Activated naive CD8-positive, alpha-beta T cell treated with anti-CD3 and anti-CD28 coated beads for 36 hours (primary cell): ENCODE measurements around the gene PLP2. TPM values are rescaled to one million over a fixed set of nuclear protein-coding genes. Genes with fewer than 3 reads are reported as not detected.
"Not testable (repeated sequence)": the region's sequence is repeated elsewhere in the genome, so short reads cannot be mapped to it uniquely, and the experiment has no call there.

ENCODE experiments used
- DNase-seq: peaks from one replicate; pipeline ENCODE4 v3.0.0; 2021
- H3K27ac Mint-ChIP-seq: one replicate; pipeline ENCODE4 v1.8.0; 2022; ENCODE audit warnings: mild to moderate bottlenecking, moderate library complexity, mixed read lengths
- H3K27me3 Mint-ChIP-seq: one replicate; pipeline ENCODE4 v1.8.0; 2022; ENCODE audit warnings: mild to moderate bottlenecking, mixed read lengths
- H3K36me3 Mint-ChIP-seq: one replicate; pipeline ENCODE4 v1.8.0; 2021; ENCODE audit warnings: mild to moderate bottlenecking, mixed read lengths
- H3K4me1 Mint-ChIP-seq: one replicate; pipeline ENCODE4 v1.8.0; 2021; ENCODE audit warnings: mixed read lengths
- H3K4me3 Mint-ChIP-seq: one replicate; pipeline ENCODE4 v1.8.0; 2022; ENCODE audit warnings: mild to moderate bottlenecking, moderate library complexity, mixed read lengths
- H3K9me3 Mint-ChIP-seq: one replicate; pipeline ENCODE4 v1.8.0; 2022; ENCODE audit warnings: mixed read lengths
- total RNA-seq, 2 experiments: library from RNA; stranded (reverse); gene quantifications; one replicate each; pipeline ENCODE4 v1.2.3, GENCODE V29; 2021

PLP2 gene, protein sequence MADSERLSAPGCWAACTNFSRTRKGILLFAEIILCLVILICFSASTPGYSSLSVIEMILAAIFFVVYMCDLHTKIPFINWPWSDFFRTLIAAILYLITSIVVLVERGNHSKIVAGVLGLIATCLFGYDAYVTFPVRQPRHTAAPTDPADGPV
- 10 to 100 TPM; 46.8 to 48.2 TPM for total RNA-seq

GRCh38 chrX:49171752-49172279 lies at the start of gene PLP2:
Gene PLP2, plus strand, starts transcription at chrX:49171898. Its CDS starts 103 bp downstream, at chrX:49172001.
- H3K4me1 Mint-ChIP-seq: peaks cover 22% of the 10 kb centered on the region
- DNase-seq: peak; percentile 70
- H3K27me3 Mint-ChIP-seq: no peaks in the 10 kb centered on the region
- peaks cover 16% of the 10 kb centered on the region for H3K36me3 Mint-ChIP-seq
- H3K9me3 Mint-ChIP-seq: no peaks in the 10 kb centered on the region
- H3K4me3 Mint-ChIP-seq: peak within 1 kb of the TSS; percentile 82
- H3K27ac Mint-ChIP-seq: peak within 1 kb of the TSS; percentile 87

DNA sequence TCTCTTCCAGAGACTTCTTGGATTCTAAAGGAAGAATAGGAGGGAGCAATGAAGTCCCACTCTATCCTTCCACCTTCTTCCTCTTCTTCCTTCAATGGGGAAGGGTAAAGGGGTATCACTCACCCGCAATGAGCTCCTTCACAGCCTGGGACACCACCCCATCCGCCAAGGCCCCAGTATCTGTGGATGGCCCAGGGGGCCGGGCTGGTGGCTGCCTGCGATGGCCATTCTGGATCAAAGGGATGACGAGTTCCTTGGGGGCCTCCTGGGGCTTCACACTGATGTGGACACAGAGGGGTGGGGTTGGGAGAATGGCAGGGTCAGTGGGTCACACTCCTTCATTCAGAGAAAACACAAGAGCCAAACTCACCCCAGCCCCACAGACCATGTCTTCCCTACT lies 49.2 kb upstream of the PLP2 start:
- Mint-ChIP-seq H3K36me3 (peaks cover 6% of the 10 kb centered on the region), H3K27ac (peak overlapping the region; percentile 92), H3K4me1 (peaks cover 14% of the 10 kb centered on the region), H3K27me3 (no peaks in the 10 kb centered on the region), H3K9me3 (no peaks in the 10 kb centered on the region), H3K4me3 (peak overlapping the region; percentile 97)
- no peak for DNase-seq

DNA sequence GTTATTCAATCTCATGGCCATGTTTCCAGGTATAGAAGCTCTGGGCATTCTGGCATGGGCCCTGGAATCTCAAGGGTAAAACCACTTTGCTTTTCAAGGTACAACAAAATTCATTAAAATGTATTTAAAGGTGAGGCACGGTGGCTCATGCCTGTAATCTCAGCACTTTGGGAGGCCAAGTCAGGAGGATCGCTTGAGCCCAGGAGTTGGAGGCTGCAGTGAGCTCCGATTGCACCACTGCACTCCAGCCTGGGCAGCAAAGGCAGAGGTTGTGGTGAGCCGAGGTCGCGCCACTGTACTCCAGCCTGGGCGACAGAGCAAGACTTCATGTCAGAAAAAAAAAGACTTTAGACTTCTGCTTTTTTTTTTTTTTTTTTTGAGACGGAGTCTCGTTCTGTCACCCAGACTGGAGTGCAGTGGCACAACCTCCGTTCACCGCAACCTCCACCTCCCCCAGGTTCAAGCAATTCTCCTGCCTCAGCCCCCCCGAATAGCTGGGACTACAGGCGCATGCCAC lies 43.9 kb upstream of the PLP2 start:
- H3K36me3 Mint-ChIP-seq, H3K9me3 Mint-ChIP-seq, H3K27ac Mint-ChIP-seq, H3K4me1 Mint-ChIP-seq, DNase-seq, H3K4me3 Mint-ChIP-seq, H3K27me3 Mint-ChIP-seq: not testable (repeated sequence)

- no peak overlapping the region for H3K27ac Mint-ChIP-seq
- no peaks in the 10 kb centered on the region for H3K4me1 Mint-ChIP-seq
- H3K4me3 Mint-ChIP-seq: no peak overlapping the region
- no peak for DNase-seq
- no peaks in the 10 kb centered on the region for H3K9me3 Mint-ChIP-seq
- no peaks in the 10 kb centered on the region for H3K36me3 Mint-ChIP-seq
- no peaks in the 10 kb centered on the region for H3K27me3 Mint-ChIP-seq
These were observed 42.3 kb upstream of the PLP2 start for GRCh38 chrX:49129427-49129826.

GRCh38 chrX:49132275-49132674 lies 39.4 kb upstream of the PLP2 start:
- not testable (repeated sequence) for H3K4me3 Mint-ChIP-seq, H3K27ac Mint-ChIP-seq, H3K36me3 Mint-ChIP-seq, H3K27me3 Mint-ChIP-seq, H3K4me1 Mint-ChIP-seq, DNase-seq, H3K9me3 Mint-ChIP-seq

DNA sequence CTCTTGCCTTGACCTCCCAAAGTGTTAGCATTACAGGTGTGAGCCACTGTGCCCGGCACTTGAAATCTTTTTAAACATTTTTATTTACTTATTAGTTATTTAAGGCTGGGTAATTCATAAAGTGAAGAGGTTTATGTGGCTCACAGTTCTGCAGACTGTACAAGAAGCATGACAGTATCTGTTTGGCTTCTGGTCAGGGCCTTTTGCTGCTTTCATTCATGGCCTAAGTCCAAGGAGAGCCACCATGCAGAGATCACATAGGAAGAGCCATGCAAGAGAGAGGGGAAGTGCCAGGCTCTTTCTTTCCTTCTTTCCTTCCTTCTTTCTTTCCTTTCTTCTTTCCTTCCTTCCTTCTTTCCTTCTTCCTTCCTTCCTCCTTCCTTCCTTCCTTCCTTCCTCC lies 37.9 kb upstream of the PLP2 start:
- H3K27me3 Mint-ChIP-seq: no peaks in the 10 kb centered on the region
- no peaks in the 10 kb centered on the region for H3K4me1 Mint-ChIP-seq
- H3K27ac Mint-ChIP-seq: no peak overlapping the region
- no peaks in the 10 kb centered on the region for H3K9me3 Mint-ChIP-seq
- DNase-seq: no peak
- no peak overlapping the region for H3K4me3 Mint-ChIP-seq
- H3K36me3 Mint-ChIP-seq: no peaks in the 10 kb centered on the region

- Mint-ChIP-seq H3K4me3 (no peak overlapping the region), H3K27me3 (no peaks in the 10 kb centered on the region), H3K36me3 (peaks cover 8% of the 10 kb centered on the region), H3K4me1 (no peaks in the 10 kb centered on the region), H3K27ac (no peak overlapping the region), H3K9me3 (peaks cover 8% of the 10 kb centered on the region)
- DNase-seq: no peak
These were observed 34.2 kb upstream of the PLP2 start for GRCh38 chrX:49137492-49137891.

GRCh38 chrX:49139713-49140112 lies 32.0 kb upstream of the PLP2 start:
- Mint-ChIP-seq H3K27me3 (no peaks in the 10 kb centered on the region), H3K36me3 (peaks cover 8% of the 10 kb centered on the region), H3K4me3 (no peak overlapping the region), H3K4me1 (no peaks in the 10 kb centered on the region), H3K27ac (no peak overlapping the region), H3K9me3 (peaks cover 8% of the 10 kb centered on the region)
- no peak for DNase-seq

DNA sequence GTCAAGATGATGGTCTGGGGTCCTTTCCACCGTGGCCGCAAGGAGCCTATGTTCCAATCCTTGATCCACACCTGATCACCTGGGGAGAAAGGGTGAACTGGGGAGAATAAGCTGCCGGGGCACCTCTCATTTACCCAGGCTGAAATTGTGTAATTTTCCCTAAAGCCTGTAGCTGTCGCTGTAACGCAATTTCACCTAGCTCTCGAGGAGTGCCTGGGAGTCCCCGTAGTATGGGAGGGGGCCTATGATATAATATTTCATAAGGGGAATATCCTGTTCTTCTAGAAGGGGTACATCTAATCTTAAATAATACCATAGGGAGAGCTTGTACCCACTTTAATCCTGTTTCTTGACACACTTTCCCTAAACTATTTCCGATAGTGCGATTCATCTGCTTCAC lies 29.4 kb upstream of the PLP2 start:
- not testable (repeated sequence) for H3K4me3 Mint-ChIP-seq, H3K4me1 Mint-ChIP-seq, H3K36me3 Mint-ChIP-seq, H3K9me3 Mint-ChIP-seq, DNase-seq, H3K27me3 Mint-ChIP-seq, H3K27ac Mint-ChIP-seq

- not testable (repeated sequence) for H3K36me3 Mint-ChIP-seq, DNase-seq, H3K9me3 Mint-ChIP-seq, H3K4me1 Mint-ChIP-seq, H3K27me3 Mint-ChIP-seq, H3K4me3 Mint-ChIP-seq, H3K27ac Mint-ChIP-seq
These were observed 28.5 kb upstream of the PLP2 start for GRCh38 chrX:49143154-49143553.

- no peaks in the 10 kb centered on the region for H3K4me1 Mint-ChIP-seq
- no peaks in the 10 kb centered on the region for H3K27me3 Mint-ChIP-seq
- H3K27ac Mint-ChIP-seq: no peak overlapping the region
- no peaks in the 10 kb centered on the region for H3K9me3 Mint-ChIP-seq
- peaks cover 3% of the 10 kb centered on the region for H3K36me3 Mint-ChIP-seq
- H3K4me3 Mint-ChIP-seq: no peak overlapping the region
- DNase-seq: no peak
These were observed 24.4 kb upstream of the PLP2 start for GRCh38 chrX:49147282-49147681.

GRCh38 chrX:49147936-49148335 lies 23.8 kb upstream of the PLP2 start:
- H3K4me3 Mint-ChIP-seq: no peak overlapping the region
- no peak for DNase-seq
- no peaks in the 10 kb centered on the region for H3K9me3 Mint-ChIP-seq
- H3K27ac Mint-ChIP-seq: no peak overlapping the region
- peaks cover 3% of the 10 kb centered on the region for H3K36me3 Mint-ChIP-seq
- no peaks in the 10 kb centered on the region for H3K4me1 Mint-ChIP-seq
- H3K27me3 Mint-ChIP-seq: no peaks in the 10 kb centered on the region

DNA sequence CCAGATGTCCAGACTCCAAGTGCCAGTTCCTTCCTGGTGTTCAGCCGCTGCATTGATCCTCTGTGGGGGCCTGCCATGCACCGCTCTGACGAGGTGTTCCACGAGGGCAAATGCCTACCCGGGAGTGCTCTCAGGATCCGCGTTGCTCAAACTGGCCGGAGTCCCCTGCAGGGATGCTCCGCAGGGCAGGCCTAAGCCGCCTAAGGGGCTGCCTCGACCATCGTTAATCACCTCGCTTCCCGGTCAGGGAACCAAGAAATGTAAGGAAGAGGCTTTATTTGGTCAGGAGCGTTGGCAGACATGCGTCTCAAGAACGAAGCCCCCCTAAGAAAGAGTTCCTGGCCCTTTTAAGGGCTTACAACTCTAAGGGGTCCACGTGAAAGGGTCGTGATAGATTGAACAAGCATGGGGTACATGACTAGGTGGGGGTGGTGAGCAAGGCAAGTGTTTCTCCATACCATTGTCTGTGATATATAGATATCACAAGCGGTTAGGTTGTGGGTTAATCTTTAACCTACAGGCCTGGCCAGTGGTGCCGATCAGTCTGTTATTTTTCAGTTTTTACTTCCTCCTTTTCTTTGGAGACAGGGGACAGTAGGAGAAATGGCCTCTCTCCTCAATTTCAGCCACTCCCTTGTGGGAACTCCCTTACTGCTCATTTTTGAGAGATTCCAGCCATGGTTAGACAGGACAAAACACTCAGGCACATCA lies 23.2 kb upstream of the PLP2 start:
- not testable (repeated sequence) for H3K4me3 Mint-ChIP-seq, H3K4me1 Mint-ChIP-seq, H3K36me3 Mint-ChIP-seq, DNase-seq, H3K27ac Mint-ChIP-seq, H3K9me3 Mint-ChIP-seq, H3K27me3 Mint-ChIP-seq

DNA sequence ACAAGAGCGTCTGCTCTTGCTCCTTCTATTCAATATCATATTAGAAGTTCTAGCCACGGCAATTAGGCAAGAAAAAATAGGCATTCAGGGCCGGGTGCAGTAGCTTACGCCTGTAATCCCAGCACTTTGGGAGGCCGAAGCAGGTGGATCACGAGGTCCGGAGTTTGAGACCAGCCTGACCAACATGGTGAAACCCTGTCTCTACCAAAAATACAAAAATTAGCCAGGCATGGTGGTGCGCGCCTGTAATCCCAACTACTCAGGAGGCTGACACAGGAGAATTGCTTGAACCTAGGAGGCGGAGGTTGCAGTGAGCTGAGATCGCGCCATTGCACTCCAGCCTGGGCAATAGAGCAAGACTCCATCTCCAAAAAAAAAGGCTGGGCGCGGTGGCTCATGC lies 22.4 kb upstream of the PLP2 start:
- H3K36me3 Mint-ChIP-seq, H3K4me3 Mint-ChIP-seq, DNase-seq, H3K27me3 Mint-ChIP-seq, H3K27ac Mint-ChIP-seq, H3K4me1 Mint-ChIP-seq, H3K9me3 Mint-ChIP-seq: not testable (repeated sequence)

- no peaks in the 10 kb centered on the region for H3K27me3 Mint-ChIP-seq
- peaks cover 3% of the 10 kb centered on the region for H3K36me3 Mint-ChIP-seq
- no peak for DNase-seq
- H3K4me3 Mint-ChIP-seq: no peak overlapping the region
- no peaks in the 10 kb centered on the region for H3K9me3 Mint-ChIP-seq
- H3K4me1 Mint-ChIP-seq: peaks cover 9% of the 10 kb centered on the region
- no peak overlapping the region for H3K27ac Mint-ChIP-seq
These were observed 18.2 kb upstream of the PLP2 start for GRCh38 chrX:49153467-49153866.
